Smooth muscle cell (in vitro differentiated cells): Measurements from ENCODE around the gene FOXP4. TPM values are rescaled to one million over a fixed set of nuclear protein-coding genes. Genes with fewer than 3 reads are reported as not detected.

Experiments used
- DNase-seq: peaks from one replicate; lab custom pipeline; 2025; ENCODE audit not compliant: unreplicated experiment; lab: John Stamatoyannopoulos, UW
- H2AFZ ChIP-seq: fragments of 200-600 bp; sonication (generic); 2 replicates; pipeline ENCODE4 v1.6.0; 2016; ENCODE audit warnings: antibody characterized with exemption, low read depth, mild to moderate bottlenecking
- H3F3A ChIP-seq: fragments of 200-600 bp; sonication (generic); 2 replicates; pipeline ENCODE4 v1.6.0; 2017; ENCODE audit warnings: antibody characterized with exemption, low read depth
- H3K27ac ChIP-seq: fragments of 200-600 bp; sonication (generic); 2 replicates; pipeline ENCODE4 v1.5.1; 2016; ENCODE audit warnings: low read depth, mild to moderate bottlenecking
- H3K27me3 ChIP-seq: fragments of 200-600 bp; sonication (generic); 2 replicates; pipeline ENCODE4 v1.6.1; 2016; ENCODE audit warnings: low read depth, mild to moderate bottlenecking
- H3K36me3 ChIP-seq: fragments of 200-600 bp; sonication (generic); 2 replicates; pipeline ENCODE4 v1.5.1; 2016; ENCODE audit warnings: low read depth
- H3K4me1 ChIP-seq: fragments of 200-600 bp; sonication (generic); 2 replicates; pipeline ENCODE4 v1.5.1; 2016; ENCODE audit warnings: low read depth
- H3K4me2 ChIP-seq: fragments of 200-600 bp; sonication (generic); 2 replicates; pipeline ENCODE4 v1.6.0; 2016; ENCODE audit warnings: mild to moderate bottlenecking
- H3K4me3 ChIP-seq: fragments of 200-600 bp; sonication (generic); 2 replicates; pipeline ENCODE4 v1.5.1; 2016; ENCODE audit warnings: mild to moderate bottlenecking
- H3K79me2 ChIP-seq: fragments of 200-600 bp; sonication (generic); 2 replicates; pipeline ENCODE4 v1.6.0; 2016; ENCODE audit warnings: low read depth, mild to moderate bottlenecking
- H3K9ac ChIP-seq: fragments of 200-600 bp; sonication (generic); 2 replicates; pipeline ENCODE4 v1.6.0; 2016; ENCODE audit warnings: low read depth
- H3K9me3 ChIP-seq: fragments of 200-600 bp; sonication (generic); replicated peaks from 2 replicates; pipeline ENCODE4 v1.5.1; 2016; ENCODE audit warnings: low read depth
- H4K20me1 ChIP-seq: fragments of 200-600 bp; sonication (generic); 2 replicates; pipeline ENCODE4 v1.6.0; 2016; ENCODE audit warnings: low read depth
- WGBS: methylation state at CpG from one replicate; pipeline ENCODE4 v1.1.7; 2016; ENCODE audit warnings: low lambda C conversion rate; 5-methylcytosine and 5-hydroxymethylcytosine counted together
- polyA plus RNA-seq: library from polyadenylated mRNA; unstranded; fragments of >200 nt; fragmentation: Nextera tagmentation; extraction: Ambion mirVana; gene quantifications from 2 replicates; pipeline ENCODE4 v1.2.1, GENCODE V29; 2016
- total RNA-seq: library from RNA; depleted of rRNA; stranded (reverse); fragments of >200 nt; gene quantifications from 2 replicates; pipeline ENCODE4 v1.2.3, GENCODE V29; 2014
- TF ChIP-seq, protein P1 (sequence below): fragments of 200-600 bp; sonication (generic); IDR thresholded peaks from 2 replicates; pipeline ENCODE4 v1.5.1; 2017; ENCODE audit warnings: borderline replicate concordance, mild to moderate bottlenecking, antibody characterized with exemption; ENCODE audit not compliant: insufficient read depth, poor library complexity, severe bottlenecking

The FOXP4 gene
- total and polyA plus RNA-seq, 2 experiments from 2014 or later, result 5.3 to 31.9 TPM

DNA sequence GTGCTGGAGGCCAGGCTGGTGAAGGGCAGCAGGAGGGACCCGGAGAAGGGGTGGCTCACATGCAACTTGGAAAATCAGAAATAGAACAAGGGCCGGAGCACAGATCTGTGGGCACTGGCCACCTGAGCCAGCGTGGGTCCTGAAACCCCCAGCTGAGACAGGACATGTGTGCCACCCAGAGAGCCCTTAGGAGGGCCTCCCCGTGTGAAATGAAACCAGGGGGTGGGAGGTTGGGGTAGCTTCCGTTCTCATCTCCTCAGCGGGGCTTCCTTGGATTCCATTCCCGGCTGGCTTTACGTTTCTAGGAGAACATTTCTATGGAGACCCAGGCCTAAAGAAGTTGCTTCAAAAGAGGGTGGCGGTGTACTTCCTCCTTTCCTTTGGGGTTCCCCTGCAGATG, 5.7 kb downstream of the FOXP4 start:
- TF ChIP-seq, protein P1, sequence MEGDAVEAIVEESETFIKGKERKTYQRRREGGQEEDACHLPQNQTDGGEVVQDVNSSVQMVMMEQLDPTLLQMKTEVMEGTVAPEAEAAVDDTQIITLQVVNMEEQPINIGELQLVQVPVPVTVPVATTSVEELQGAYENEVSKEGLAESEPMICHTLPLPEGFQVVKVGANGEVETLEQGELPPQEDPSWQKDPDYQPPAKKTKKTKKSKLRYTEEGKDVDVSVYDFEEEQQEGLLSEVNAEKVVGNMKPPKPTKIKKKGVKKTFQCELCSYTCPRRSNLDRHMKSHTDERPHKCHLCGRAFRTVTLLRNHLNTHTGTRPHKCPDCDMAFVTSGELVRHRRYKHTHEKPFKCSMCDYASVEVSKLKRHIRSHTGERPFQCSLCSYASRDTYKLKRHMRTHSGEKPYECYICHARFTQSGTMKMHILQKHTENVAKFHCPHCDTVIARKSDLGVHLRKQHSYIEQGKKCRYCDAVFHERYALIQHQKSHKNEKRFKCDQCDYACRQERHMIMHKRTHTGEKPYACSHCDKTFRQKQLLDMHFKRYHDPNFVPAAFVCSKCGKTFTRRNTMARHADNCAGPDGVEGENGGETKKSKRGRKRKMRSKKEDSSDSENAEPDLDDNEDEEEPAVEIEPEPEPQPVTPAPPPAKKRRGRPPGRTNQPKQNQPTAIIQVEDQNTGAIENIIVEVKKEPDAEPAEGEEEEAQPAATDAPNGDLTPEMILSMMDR, result no peak
- H3K27ac ChIP-seq, result no peak overlapping the region
- no peak overlapping the region for H2AFZ ChIP-seq
- no peak overlapping the region for H3K4me3 ChIP-seq
- H3K79me2 ChIP-seq, result peaks cover 86% of the 10 kb centered on the region
- no peaks in the 10 kb centered on the region for H3F3A ChIP-seq
- H3K4me1 ChIP-seq, result peaks cover 40% of the 10 kb centered on the region
- WGBS, result 79% methylated on average over 9 of the region's 9 CpGs
- H3K36me3 ChIP-seq, result no peaks in the 10 kb centered on the region
- H4K20me1 ChIP-seq, result peaks cover 98% of the 10 kb centered on the region
- no peak overlapping the region for H3K4me2 ChIP-seq
- no peaks in the 10 kb centered on the region for H3K9me3 ChIP-seq
- DNase-seq, result no peak
- H3K9ac ChIP-seq, result no peak overlapping the region
- no peaks in the 10 kb centered on the region for H3K27me3 ChIP-seq

DNA sequence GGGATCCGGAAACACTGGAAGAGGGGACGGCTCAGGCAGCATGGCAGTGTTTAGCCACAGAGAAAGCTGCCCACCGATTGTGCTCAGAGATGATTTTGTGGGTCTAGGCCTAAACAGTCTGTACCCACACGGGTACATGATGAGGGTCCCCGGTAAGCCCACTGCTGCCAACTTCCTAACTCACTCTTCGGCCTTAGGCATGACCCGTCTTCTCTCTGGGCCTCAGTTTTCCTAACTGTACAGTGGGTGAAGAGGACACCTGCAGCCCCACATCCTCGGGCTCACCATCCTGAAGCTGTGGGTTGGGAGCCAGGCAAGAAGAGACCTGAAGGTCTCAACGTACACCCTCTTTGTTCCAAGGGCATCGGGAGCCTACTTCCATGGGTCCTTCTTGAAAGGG, 6.5 kb downstream of the FOXP4 start:
- WGBS, result 83% methylated on average over 10 of the region's 10 CpGs
- H2AFZ ChIP-seq, result no peak overlapping the region
- no peak overlapping the region for H3K4me3 ChIP-seq
- peaks cover 100% of the 10 kb centered on the region for H4K20me1 ChIP-seq
- TF ChIP-seq, protein P1, result no peak
- no peaks in the 10 kb centered on the region for H3F3A ChIP-seq
- no peaks in the 10 kb centered on the region for H3K27me3 ChIP-seq
- H3K4me1 ChIP-seq, result peaks cover 40% of the 10 kb centered on the region
- no peak overlapping the region for H3K4me2 ChIP-seq
- H3K79me2 ChIP-seq, result peaks cover 86% of the 10 kb centered on the region
- no peak overlapping the region for H3K27ac ChIP-seq
- no peaks in the 10 kb centered on the region for H3K9me3 ChIP-seq
- no peak overlapping the region for H3K9ac ChIP-seq
- no peak for DNase-seq
- H3K36me3 ChIP-seq, result no peaks in the 10 kb centered on the region

DNA sequence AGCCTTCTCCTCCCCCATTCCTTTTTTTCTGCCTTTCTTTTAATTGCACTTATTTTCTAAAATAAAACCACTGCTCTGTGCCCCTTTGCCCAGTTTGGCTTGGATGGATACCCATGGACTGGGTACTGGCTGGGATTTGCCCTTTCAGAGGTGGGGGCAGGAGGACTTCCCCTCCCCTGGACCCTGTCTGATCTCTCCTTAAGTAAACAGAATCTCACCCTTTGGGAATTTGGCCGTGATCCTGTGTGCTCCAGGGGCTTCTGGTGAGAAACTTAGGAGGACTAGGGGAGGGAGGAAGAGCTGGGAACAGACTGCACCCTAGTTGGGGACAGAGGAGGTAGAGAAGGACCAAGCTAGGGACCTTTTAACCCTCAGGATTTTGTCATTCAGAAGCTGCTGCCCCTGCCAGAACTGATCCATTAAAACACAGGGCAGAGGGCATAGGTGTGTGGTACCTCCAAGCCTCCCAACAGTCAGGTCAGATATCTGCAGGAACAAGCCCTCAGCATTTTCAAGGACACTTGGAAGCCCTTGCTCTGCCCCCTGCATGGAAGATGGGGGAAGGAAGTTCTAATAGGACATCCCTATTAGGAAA, 7.3 kb downstream of the FOXP4 start:
- Histone ChIP-seq H3K9ac (no peak overlapping the region), H2AFZ (no peak overlapping the region), H3K79me2 (peaks cover 79% of the 10 kb centered on the region), H3K9me3 (no peaks in the 10 kb centered on the region), H3K4me1 (peaks cover 34% of the 10 kb centered on the region), H3K4me2 (no peak overlapping the region), H3K27me3 (no peaks in the 10 kb centered on the region), H3K4me3 (no peak overlapping the region), H4K20me1 (peaks cover 100% of the 10 kb centered on the region), H3F3A (no peaks in the 10 kb centered on the region), H3K27ac (no peak overlapping the region), H3K36me3 (no peaks in the 10 kb centered on the region)
- TF ChIP-seq, protein P1, result no peak
- no peak for DNase-seq
- 74% methylated on average over 1 of the region's 1 CpG for WGBS
